ENCODE data around the gene FBRSL1. TPM values are rescaled to one million over a fixed set of nuclear protein-coding genes. Genes with fewer than 3 reads are reported as not detected.

Gene FBRSL1
- total RNA-seq, 1 donor from 2014 or later = 43.8 TPM

GRCh38 chr12:132483612-132484011 is 6.3 kb upstream of the FBRSL1 start:
- Histone ChIP-seq H3K9ac (ENCODE audit: low read length) (no peak overlapping the region), H3K27ac (ENCODE audit: low read depth, low read length) (no peak overlapping the region), H3K4me3 (ENCODE audit: insufficient read depth, low read depth, low read length) (no peak overlapping the region), H3K27me3 (ENCODE audit: insufficient read depth, low read length) (peaks cover 25% of the 10 kb centered on the region), H3K36me3 (ENCODE audit: insufficient read depth, low read length) (no peaks in the 10 kb centered on the region), H2AFZ (ENCODE audit: low read depth, low read length) (no peak overlapping the region), H4K20me1 (ENCODE audit: insufficient read depth, low read length) (no peaks in the 10 kb centered on the region), H3K4me2 (ENCODE audit: low read length) (no peak overlapping the region), H3K79me2 (ENCODE audit: insufficient read depth, low read length) (no peaks in the 10 kb centered on the region), H3K9me3 (ENCODE audit: insufficient read depth, low read depth, low read length) (peaks cover 4% of the 10 kb centered on the region), H3K4me1 (ENCODE audit: insufficient read depth, low read length) (no peaks in the 10 kb centered on the region)
- Mint-ChIP-seq H3K4me1 (ENCODE audit: low read depth, unreplicated experiment) (peaks cover 1% of the 10 kb centered on the region), H3K9me3 (ENCODE audit: unreplicated experiment) (no peaks in the 10 kb centered on the region), H3K27ac (ENCODE audit: unreplicated experiment) (no peak overlapping the region), H3K36me3 (ENCODE audit: low read depth, unreplicated experiment) (no peaks in the 10 kb centered on the region), H3K4me3 (ENCODE audit: unreplicated experiment) (no peak overlapping the region), H3K27me3 (ENCODE audit: low read depth, unreplicated experiment) (peaks cover 40% of the 10 kb centered on the region)
- DNase-seq (ENCODE audit: low read depth) (no peak), FAIRE-seq (no peak)
- no peak for TF ChIP-seq CTCF (IDR thresholded peaks at IDR 0.05; ENCODE audit: insufficient read depth, low read depth, low read length)

- H3K4me3 Mint-ChIP-seq (ENCODE audit: unreplicated experiment) = no peak overlapping the region
- no peak overlapping the region for H3K27ac Mint-ChIP-seq (ENCODE audit: unreplicated experiment)
- Histone ChIP-seq H3K27ac (ENCODE audit: low read depth, low read length) (no peak overlapping the region), H3K4me1 (ENCODE audit: insufficient read depth, low read length) (no peaks in the 10 kb centered on the region), H3K9me3 (ENCODE audit: insufficient read depth, low read depth, low read length) (peaks cover 4% of the 10 kb centered on the region), H2AFZ (ENCODE audit: low read depth, low read length) (no peak overlapping the region), H3K9ac (ENCODE audit: low read length) (no peak overlapping the region), H4K20me1 (ENCODE audit: insufficient read depth, low read length) (no peaks in the 10 kb centered on the region), H3K36me3 (ENCODE audit: insufficient read depth, low read length) (no peaks in the 10 kb centered on the region), H3K27me3 (ENCODE audit: insufficient read depth, low read length) (peaks cover 25% of the 10 kb centered on the region), H3K4me3 (ENCODE audit: insufficient read depth, low read depth, low read length) (no peak overlapping the region), H3K4me2 (ENCODE audit: low read length) (no peak overlapping the region), H3K79me2 (ENCODE audit: insufficient read depth, low read length) (no peaks in the 10 kb centered on the region)
- TF ChIP-seq CTCF (IDR thresholded peaks at IDR 0.05; ENCODE audit: insufficient read depth, low read depth, low read length) = no peak
- no peak for TF ChIP-seq EZH2 (IDR thresholded peaks at IDR 0.05; ENCODE audit: insufficient read depth, low read length)
- H3K9me3 Mint-ChIP-seq (ENCODE audit: unreplicated experiment) = no peaks in the 10 kb centered on the region
- FAIRE-seq (no peak), DNase-seq (ENCODE audit: low read depth) (no peak)
- no peaks in the 10 kb centered on the region for H3K36me3 Mint-ChIP-seq (ENCODE audit: low read depth, unreplicated experiment)
- peaks cover 39% of the 10 kb centered on the region for H3K27me3 Mint-ChIP-seq (ENCODE audit: low read depth, unreplicated experiment)
- peaks cover 1% of the 10 kb centered on the region for H3K4me1 Mint-ChIP-seq (ENCODE audit: low read depth, unreplicated experiment)
These were observed 5.6 kb upstream of the FBRSL1 start for GRCh38 chr12:132484183-132484890.

DNA sequence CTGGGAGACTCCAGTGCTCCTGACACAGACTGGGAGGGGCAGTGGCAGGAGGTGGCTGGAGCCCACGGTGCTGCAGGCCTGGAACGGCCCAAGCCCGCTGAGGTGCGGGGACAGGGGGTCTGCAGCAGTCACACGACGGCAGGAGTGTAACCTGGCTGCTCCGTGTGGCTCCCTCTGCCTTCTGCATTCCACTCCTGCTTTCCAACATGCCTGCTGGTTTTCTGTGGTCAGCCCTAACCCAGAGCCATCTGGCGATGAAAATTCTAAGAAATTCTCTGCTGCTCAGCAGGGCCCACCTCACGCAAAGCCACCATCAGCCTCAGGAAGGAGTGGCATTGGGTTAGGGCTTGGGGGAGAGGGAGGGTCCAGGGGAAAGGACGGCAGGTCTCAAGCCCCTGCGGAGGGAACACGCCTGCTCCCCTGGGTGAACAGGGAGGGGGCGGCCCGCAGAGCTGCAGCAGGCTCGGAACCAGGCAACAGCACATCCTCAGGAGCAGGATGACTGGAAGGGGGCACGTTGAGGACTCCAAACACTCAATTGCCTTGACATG is 5.0 kb upstream of the FBRSL1 start:
- Histone ChIP-seq H3K4me3 (ENCODE audit: insufficient read depth, low read depth, low read length) (no peak overlapping the region), H3K27ac (ENCODE audit: low read depth, low read length) (no peak overlapping the region), H3K4me2 (ENCODE audit: low read length) (no peak overlapping the region), H2AFZ (ENCODE audit: low read depth, low read length) (no peak overlapping the region), H4K20me1 (ENCODE audit: insufficient read depth, low read length) (no peaks in the 10 kb centered on the region), H3K9ac (ENCODE audit: low read length) (no peak overlapping the region), H3K27me3 (ENCODE audit: insufficient read depth, low read length) (peaks cover 25% of the 10 kb centered on the region), H3K4me1 (ENCODE audit: insufficient read depth, low read length) (no peaks in the 10 kb centered on the region), H3K36me3 (ENCODE audit: insufficient read depth, low read length) (no peaks in the 10 kb centered on the region), H3K9me3 (ENCODE audit: insufficient read depth, low read depth, low read length) (peaks cover 4% of the 10 kb centered on the region), H3K79me2 (ENCODE audit: insufficient read depth, low read length) (no peaks in the 10 kb centered on the region)
- Mint-ChIP-seq H3K4me1 (ENCODE audit: low read depth, unreplicated experiment) (peaks cover 1% of the 10 kb centered on the region), H3K4me3 (ENCODE audit: unreplicated experiment) (no peak overlapping the region), H3K27ac (ENCODE audit: unreplicated experiment) (no peak overlapping the region), H3K36me3 (ENCODE audit: low read depth, unreplicated experiment) (no peaks in the 10 kb centered on the region), H3K27me3 (ENCODE audit: low read depth, unreplicated experiment) (peaks cover 35% of the 10 kb centered on the region), H3K9me3 (ENCODE audit: unreplicated experiment) (no peaks in the 10 kb centered on the region)
- DNase-seq (ENCODE audit: low read depth) (peak; percentile 4), FAIRE-seq (no peak)
- TF ChIP-seq EZH2 (IDR thresholded peaks at IDR 0.05; ENCODE audit: insufficient read depth, low read length) = no peak
- no peak for TF ChIP-seq CTCF (IDR thresholded peaks at IDR 0.05; ENCODE audit: insufficient read depth, low read depth, low read length)

Data from astrocyte (in vitro differentiated cells and primary cell).